Prostate gland (tissue), 2 donors: Measurements from ENCODE around the gene RBBP7. TPM values are rescaled to one million over a fixed set of nuclear protein-coding genes. Genes with fewer than 3 reads are reported as not detected.
A peak's percentile ranks its signal among the peaks of the same experiment; 100 is the strongest.

ENCODE experiments used
- DNase-seq: peaks from one replicate; pipeline ENCODE4 v3.0.0-alpha.2; 2019; ENCODE audit warnings: low spot score
- H3K27ac ChIP-seq, 2 donors: fragments of 200-600 bp; sonication (generic); 2 replicates each; pipeline ENCODE4 v1.5.1; 2017 to 2019
- H3K27me3 ChIP-seq: fragments of 200-600 bp; sonication (generic); replicated peaks from 2 replicates; pipeline ENCODE4 v1.5.1; 2019; ENCODE audit not compliant: insufficient read depth
- H3K36me3 ChIP-seq, 2 donors: fragments of 200-600 bp; sonication (generic); 1 replicate in 1 of 2; 2 replicates in 1 of 2; pipeline versions ENCODE4 v1.5.1 to v1.8.1; 2017 to 2019
- H3K4me1 ChIP-seq: fragments of 200-600 bp; sonication (generic); replicated peaks from 2 replicates; pipeline ENCODE4 v1.5.1; 2019
- H3K4me3 ChIP-seq, 2 donors: fragments of 200-600 bp; sonication (generic); 2 replicates each; pipeline ENCODE4 v1.5.1; 2017 to 2019
- H3K9me3 ChIP-seq: fragments of 200-600 bp; sonication (generic); 2 replicates; pipeline ENCODE4 v1.5.1; 2017
- CTCF ChIP-seq, 4 experiments: fragments of 200-600 bp in 2 of 4; fragments of 450-650 bp in 2 of 4; sonication (generic) in 2 of 4; IDR thresholded peaks; 1 replicate in 3 of 4; 2 replicates in 1 of 4; pipeline ENCODE4 v1.5.1; 2016 to 2019; ENCODE audit warnings: antibody characterized with exemption in 4 of 4, mild to moderate bottlenecking in 2 of 4, moderate library complexity in 2 of 4
- POLR2A ChIP-seq: fragments of 450-650 bp; IDR thresholded peaks from one replicate; pipeline ENCODE4 v1.6.1; 2016; ENCODE audit warnings: antibody characterized with exemption, mild to moderate bottlenecking
- POLR2AphosphoS5 ChIP-seq: sonication (generic); formaldehyde crosslinking; IDR thresholded peaks from one replicate; pipeline ENCODE4 v1.6.1; 2017; ENCODE audit warnings: antibody characterized with exemption
- WGBS: methylation state at CpG from one replicate; pipeline ENCODE4 v1.1.5; 2018; 5-methylcytosine and 5-hydroxymethylcytosine counted together
- intact Hi-C: fragments of 100-400 bp; cut with DNase I; formaldehyde crosslinking; loops from one replicate; pipeline ENCODE4 v1.14.2; 2022
- total RNA-seq, 2 donors: library from RNA; depleted of rRNA; stranded (reverse); fragments of >200 nt; gene quantifications; one replicate each; pipeline ENCODE4 v1.1.0, GENCODE V29; 2016

RBBP7 gene
- total RNA-seq, 2 donors from 2014 or later, result 88.0 to 256 TPM

GRCh38 chrX:16814597-16814996, 55.6 kb downstream of the RBBP7 start:
- no peaks in the 10 kb centered on the region for H3K9me3 ChIP-seq
- no peak overlapping the region for H3K27ac ChIP-seq
- H3K4me1 ChIP-seq, result no peaks in the 10 kb centered on the region
- no peak for DNase-seq
- H3K36me3 ChIP-seq, result no peaks in the 10 kb centered on the region
- 100% methylated on average over 1 of the region's 1 CpG for WGBS
- no peak for TF ChIP-seq POLR2A
- TF ChIP-seq CTCF (IDR thresholded peaks at IDR 0.05), result no peak
- no peak for TF ChIP-seq POLR2AphosphoS5
- intact Hi-C loops, result no loop called here
- no peaks in the 10 kb centered on the region for H3K27me3 ChIP-seq
- no peak overlapping the region for H3K4me3 ChIP-seq

- peak; percentile 36 for TF ChIP-seq POLR2AphosphoS5
- TF ChIP-seq POLR2A, result no peak
- Histone ChIP-seq H3K27me3 (no peaks in the 10 kb centered on the region), H3K9me3 (no peaks in the 10 kb centered on the region), H3K4me3 (no peak overlapping the region), H3K4me1 (no peaks in the 10 kb centered on the region), H3K36me3 (no peaks in the 10 kb centered on the region), H3K27ac (peak overlapping the region; percentile 19 to 56)
- DNase-seq, result no peak
- WGBS, result 42% methylated on average over 4 of the region's 4 CpGs
- intact Hi-C loops, result no loop called here
Observed at GRCh38 chrX:16807976-16808542, 62.1 kb downstream of the RBBP7 start.

GRCh38 chrX:16807548-16807947, 62.6 kb downstream of the RBBP7 start:
- Histone ChIP-seq H3K27ac (peak overlapping the region in 1 of 2 donors; percentile 26), H3K36me3 (no peaks in the 10 kb centered on the region), H3K4me1 (no peaks in the 10 kb centered on the region), H3K9me3 (no peaks in the 10 kb centered on the region), H3K27me3 (no peaks in the 10 kb centered on the region), H3K4me3 (no peak overlapping the region)
- intact Hi-C loops, result no loop called here
- TF ChIP-seq CTCF (IDR thresholded peaks at IDR 0.05) (peak in 1 of 4 experiments; percentile 27), POLR2AphosphoS5 (no peak), POLR2A (no peak)
- DNase-seq, result no peak

- H3K9me3 ChIP-seq, result no peaks in the 10 kb centered on the region
- no peaks in the 10 kb centered on the region for H3K36me3 ChIP-seq
- H3K27ac ChIP-seq, result no peak overlapping the region
- no peak for TF ChIP-seq CTCF (IDR thresholded peaks at IDR 0.05)
- no peak for TF ChIP-seq POLR2AphosphoS5
- TF ChIP-seq POLR2A, result no peak
- no peak overlapping the region for H3K4me3 ChIP-seq
- 90% methylated on average over 7 of the region's 8 CpGs for WGBS
- H3K4me1 ChIP-seq, result no peaks in the 10 kb centered on the region
- no peak for DNase-seq
- no peaks in the 10 kb centered on the region for H3K27me3 ChIP-seq
- intact Hi-C loops, result no loop called here
Observed at GRCh38 chrX:16804923-16805464, 65.2 kb downstream of the RBBP7 start.

GRCh38 chrX:16797841-16798240, 72.3 kb downstream of the RBBP7 start:
- TF ChIP-seq POLR2A, result no peak
- no peak for TF ChIP-seq CTCF (IDR thresholded peaks at IDR 0.05)
- TF ChIP-seq POLR2AphosphoS5, result no peak
- intact Hi-C loops, result no loop called here
- Histone ChIP-seq H3K4me3 (no peak overlapping the region), H3K9me3 (no peaks in the 10 kb centered on the region), H3K27ac (no peak overlapping the region), H3K27me3 (no peaks in the 10 kb centered on the region), H3K4me1 (no peaks in the 10 kb centered on the region), H3K36me3 (no peaks in the 10 kb centered on the region)
- DNase-seq, result no peak
- WGBS, result 88% methylated on average over 4 of the region's 4 CpGs
